Testis (tissue), 3 donors: ENCODE measurements around the gene CCT4. TPM values are rescaled to one million over a fixed set of nuclear protein-coding genes. Genes with fewer than 3 reads are reported as not detected.
A peak's percentile ranks its signal among the peaks of the same experiment; 100 is the strongest.
"Not testable (repeated sequence)": the region's sequence is repeated elsewhere in the genome, so short reads cannot be mapped to it uniquely, and the experiment has no call there.

Experiments used
- DNase-seq: peaks from one replicate; pipeline ENCODE4 v3.0.0-alpha.2; 2019
- H3K27ac ChIP-seq, 2 donors: fragments of 200-600 bp; sonication (generic); one replicate each; pipeline ENCODE4 v1.5.1; 2019
- H3K27me3 ChIP-seq: fragments of 200-600 bp; sonication (generic); one replicate; pipeline ENCODE4 v1.5.1; 2019
- H3K36me3 ChIP-seq: fragments of 200-600 bp; sonication (generic); one replicate; pipeline ENCODE4 v1.5.1; 2017; ENCODE audit warnings: low read depth; ENCODE audit errors: missing control alignments
- H3K4me1 ChIP-seq: fragments of 200-600 bp; sonication (generic); one replicate; pipeline ENCODE4 v1.5.1; 2019
- H3K4me3 ChIP-seq, 2 donors: fragments of 200-600 bp; sonication (generic); one replicate each; pipeline ENCODE4 v1.5.1; 2017 to 2019
- H3K9me3 ChIP-seq: fragments of 200-600 bp; sonication (generic); one replicate; pipeline ENCODE4 v1.5.1; 2017
- CTCF ChIP-seq, 3 experiments: fragments of 450-650 bp in 2 of 3; fragments of 200-600 bp in 1 of 3; sonication (generic) in 1 of 3; IDR thresholded peaks; one replicate each; pipeline ENCODE4 v1.5.1; 2016 to 2019; ENCODE audit warnings: antibody characterized with exemption in 3 of 3, mild to moderate bottlenecking in 2 of 3, moderate library complexity in 1 of 3
- POLR2A ChIP-seq: fragments of 450-650 bp; IDR thresholded peaks from one replicate; pipeline ENCODE4 v1.6.1; 2017; ENCODE audit warnings: antibody characterized with exemption, mild to moderate bottlenecking, moderate library complexity
- WGBS, 2 donors: methylation state at CpG; one replicate each; pipeline ENCODE4 v1.1.5; 2018; 5-methylcytosine and 5-hydroxymethylcytosine counted together
- intact Hi-C: fragments of 100-400 bp; cut with DNase I; formaldehyde crosslinking; loops from one replicate; pipeline ENCODE4 v1.15.1; 2023; ENCODE audit warnings: low total_unique reads
- polyA plus RNA-seq: library from polyadenylated mRNA; stranded (reverse); fragments of 350-450 nt; fragmentation: Illumina TruSeq; extraction: RNeasy Lipid Tissue Mini Kit (QIAGEN cat#74804); gene quantifications from one replicate; pipeline ENCODE4 v1.2.3, GENCODE V29; 2014; ENCODE audit warnings: low read depth, low replicate concordance; ENCODE audit not compliant: insufficient read depth
- total RNA-seq, 2 donors: library from RNA; depleted of rRNA; stranded (reverse); fragments of >200 nt; gene quantifications; one replicate each; pipeline ENCODE4 v1.2.3, GENCODE V29; 2016

The CCT4 gene
- total and polyA plus RNA-seq, 3 donors from 2014 or later, result 82.3 to 196 (median 82.9) TPM

DNA sequence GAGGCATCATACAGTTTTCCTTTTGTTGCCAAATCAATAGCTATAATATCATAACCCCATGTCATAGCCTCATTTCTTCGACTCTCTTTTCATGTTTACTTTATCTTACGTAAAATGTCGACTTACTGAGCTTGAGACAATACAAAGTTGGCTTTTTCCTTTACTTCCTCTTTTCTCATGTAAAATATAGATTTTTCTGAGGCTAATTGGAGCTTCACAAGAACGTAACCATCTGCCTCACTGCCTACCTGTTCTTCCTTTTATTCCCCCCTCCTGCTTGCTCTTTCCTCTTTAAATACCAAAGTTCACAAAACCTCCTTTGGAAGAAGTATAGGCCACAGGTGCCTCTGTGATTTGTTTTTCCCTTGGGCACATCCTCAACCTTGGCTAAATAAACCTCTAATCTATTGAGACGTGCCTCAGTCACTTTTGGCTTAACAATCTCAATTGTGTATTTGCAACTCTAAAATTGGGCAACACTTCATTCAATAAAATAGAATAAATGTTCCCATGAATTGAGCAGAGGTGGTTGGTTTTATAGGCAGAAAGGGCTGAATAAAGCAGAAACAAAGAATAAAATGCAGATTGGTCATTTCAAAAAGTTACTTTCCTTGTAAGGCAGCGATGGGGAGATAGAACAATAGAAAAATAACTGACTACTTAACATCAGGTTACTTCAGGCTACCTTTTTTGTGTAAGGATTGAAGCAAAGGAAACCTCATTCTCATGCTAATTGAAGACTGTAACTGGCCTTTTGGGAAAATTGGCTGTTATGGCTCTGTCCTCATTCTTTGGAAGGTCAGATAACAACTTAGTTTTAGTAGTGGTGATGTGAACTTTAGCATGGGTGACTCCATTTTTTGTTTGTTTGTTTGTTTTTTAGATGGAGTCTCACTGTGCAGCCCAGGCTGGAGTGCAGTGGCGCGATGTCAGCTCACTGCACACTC, 38.3 kb upstream of the CCT4 start:
- Histone ChIP-seq H3K4me3 (no peak overlapping the region), H3K4me1 (peaks cover 4% of the 10 kb centered on the region), H3K27me3 (no peaks in the 10 kb centered on the region), H3K27ac (no peak overlapping the region), H3K36me3 (no peaks in the 10 kb centered on the region), H3K9me3 (no peaks in the 10 kb centered on the region)
- no peak for TF ChIP-seq CTCF (IDR thresholded peaks at IDR 0.05)
- no peak for TF ChIP-seq POLR2A
- intact Hi-C loops, result loop anchor here (10.0 kb wide), 1 partner anchor 858 kb away; no protein-coding TSS in a partner anchor
- 84 to 90% methylated on average over 8 of the region's 8 CpGs for WGBS, 2 donors
- no peak for DNase-seq

GRCh38 chr2:61924895-61925663, 36.6 kb upstream of the CCT4 start:
- TF ChIP-seq CTCF (IDR thresholded peaks at IDR 0.05) (no peak), POLR2A (no peak)
- WGBS, 2 donors, result 84 to 88% methylated on average over 15 of the region's 15 CpGs
- Histone ChIP-seq H3K27me3 (no peaks in the 10 kb centered on the region), H3K4me3 (no peak overlapping the region), H3K27ac (no peak overlapping the region), H3K9me3 (no peaks in the 10 kb centered on the region), H3K36me3 (no peaks in the 10 kb centered on the region), H3K4me1 (peaks cover 10% of the 10 kb centered on the region)
- intact Hi-C loops, result loop anchor here (5.0 to 10.0 kb wide), 2 partner anchors 487 to 860 kb away; no protein-coding TSS in a partner anchor
- no peak for DNase-seq

GRCh38 chr2:61922714-61923113, 34.3 kb upstream of the CCT4 start:
- H3K27me3 ChIP-seq, result no peaks in the 10 kb centered on the region
- H3K4me3 ChIP-seq, result no peak overlapping the region
- no peaks in the 10 kb centered on the region for H3K9me3 ChIP-seq
- DNase-seq, result no peak
- intact Hi-C loops, result loop anchor here (5.0 to 10.0 kb wide), 2 partner anchors 490 to 862 kb away; no protein-coding TSS in a partner anchor
- no peaks in the 10 kb centered on the region for H3K36me3 ChIP-seq
- TF ChIP-seq CTCF (IDR thresholded peaks at IDR 0.05), result no peak
- no peak for TF ChIP-seq POLR2A
- H3K4me1 ChIP-seq, result peaks cover 14% of the 10 kb centered on the region
- no peak overlapping the region for H3K27ac ChIP-seq

DNA sequence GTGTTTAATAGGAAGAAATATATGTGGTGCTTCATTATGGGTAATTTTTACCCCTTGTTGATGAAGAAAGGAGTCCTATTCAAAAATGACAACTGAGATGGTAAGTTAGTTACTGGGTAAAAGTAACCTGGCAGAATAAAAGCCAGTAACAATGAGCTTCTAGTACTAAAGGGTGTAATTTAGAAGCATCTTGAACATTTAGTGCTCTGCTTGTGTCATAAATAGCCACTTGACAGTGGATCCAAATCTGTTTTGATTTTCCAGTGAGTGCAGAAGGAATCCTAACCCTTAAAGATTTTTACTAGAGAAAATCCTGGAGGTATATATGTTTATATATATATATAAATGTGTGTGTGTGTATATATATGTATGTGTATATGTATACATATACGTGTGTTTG, 32.1 kb upstream of the CCT4 start:
- DNase-seq, result no peak
- Histone ChIP-seq H3K4me3 (no peak overlapping the region), H3K27ac (peak overlapping the region in 1 of 2 donors; percentile 31), H3K27me3 (no peaks in the 10 kb centered on the region), H3K9me3 (no peaks in the 10 kb centered on the region), H3K36me3 (no peaks in the 10 kb centered on the region), H3K4me1 (peaks cover 14% of the 10 kb centered on the region)
- 85 to 95% methylated on average over 1 of the region's 1 CpG for WGBS, 2 donors
- intact Hi-C loops, result loop anchor here (5.0 to 10.0 kb wide), 2 partner anchors 492 to 864 kb away; no protein-coding TSS in a partner anchor
- TF ChIP-seq POLR2A, result no peak
- TF ChIP-seq CTCF (IDR thresholded peaks at IDR 0.05), result no peak

DNA sequence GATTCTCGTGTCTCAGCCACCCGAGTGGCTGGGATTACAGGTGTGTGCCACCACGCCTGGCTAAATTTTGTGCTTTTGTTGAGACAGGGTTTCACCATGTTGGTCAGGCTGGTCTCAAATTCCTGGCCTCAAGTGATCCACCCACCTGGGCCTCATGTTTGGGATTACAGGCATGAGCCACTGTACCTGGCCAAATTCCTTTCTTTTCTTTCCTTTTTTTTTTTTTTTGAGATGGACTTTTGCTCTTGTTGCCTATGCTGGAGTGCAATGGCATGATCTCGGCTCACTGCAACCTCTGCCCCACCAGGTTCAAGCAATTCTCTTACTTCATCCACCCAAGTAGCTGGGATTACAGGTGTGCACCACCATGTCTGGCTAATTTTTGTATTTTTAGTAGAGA, 26.3 kb upstream of the CCT4 start:
- H3K4me3 ChIP-seq, H3K27me3 ChIP-seq, H3K9me3 ChIP-seq, H3K36me3 ChIP-seq, H3K4me1 ChIP-seq, H3K27ac ChIP-seq, DNase-seq, intact Hi-C loops: not testable (repeated sequence)
- WGBS, 2 donors, result 91 to 96% methylated on average over 4 of the region's 4 CpGs
